MM.1S (cell line): Measurements from ENCODE around the gene PHF21B.

Source experiments
- EZH2 ChIP-seq: fragments of 300-600 bp; sonication (generic); optimal IDR thresholded peaks from 2 replicates; pipeline ENCODE3; 2017; ENCODE audit warnings: low read depth, mild to moderate bottlenecking, antibody characterized with exemption, low read length, mixed read lengths
- TF ChIP-seq, protein P1 (sequence below): fragments of 300-600 bp; sonication (generic); IDR thresholded peaks from 2 replicates; pipeline ENCODE4 v1.5.1; 2016; ENCODE audit warnings: antibody characterized with exemption, low read length, mixed read lengths

DNA sequence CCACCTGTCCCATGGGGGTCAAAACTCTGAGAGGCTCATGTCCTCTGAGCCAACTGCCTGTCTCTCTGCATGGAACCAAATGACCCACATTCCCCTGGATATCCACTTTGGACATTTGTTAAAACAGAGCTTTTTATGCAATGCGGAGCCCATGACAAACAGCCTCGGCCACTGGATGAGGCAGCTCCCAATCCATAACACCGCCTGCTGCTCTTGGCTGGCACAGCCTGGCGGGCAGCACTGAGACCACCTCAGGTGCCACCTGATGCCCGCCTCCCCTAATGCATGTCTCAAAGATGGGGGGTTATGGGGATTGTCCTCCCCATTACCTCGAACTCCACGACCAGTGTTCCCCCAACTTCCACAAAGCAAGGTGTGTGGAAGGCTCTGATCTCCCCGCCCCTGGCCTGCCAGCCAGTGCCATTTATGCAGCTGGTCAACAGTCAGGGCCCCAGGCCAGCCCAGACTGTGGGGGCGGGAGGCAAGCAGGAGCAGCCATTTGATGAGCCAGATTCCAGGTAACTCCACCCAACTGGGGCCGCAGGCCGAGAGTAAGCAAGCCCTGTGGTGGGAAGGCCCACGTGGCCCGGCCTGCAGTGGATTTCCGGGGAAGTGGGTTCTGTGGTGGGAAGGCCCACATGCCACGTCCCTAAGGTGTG lies 84.2 kb downstream of the PHF21B start:
- no peak for TF ChIP-seq EZH2
- TF ChIP-seq, protein P1, sequence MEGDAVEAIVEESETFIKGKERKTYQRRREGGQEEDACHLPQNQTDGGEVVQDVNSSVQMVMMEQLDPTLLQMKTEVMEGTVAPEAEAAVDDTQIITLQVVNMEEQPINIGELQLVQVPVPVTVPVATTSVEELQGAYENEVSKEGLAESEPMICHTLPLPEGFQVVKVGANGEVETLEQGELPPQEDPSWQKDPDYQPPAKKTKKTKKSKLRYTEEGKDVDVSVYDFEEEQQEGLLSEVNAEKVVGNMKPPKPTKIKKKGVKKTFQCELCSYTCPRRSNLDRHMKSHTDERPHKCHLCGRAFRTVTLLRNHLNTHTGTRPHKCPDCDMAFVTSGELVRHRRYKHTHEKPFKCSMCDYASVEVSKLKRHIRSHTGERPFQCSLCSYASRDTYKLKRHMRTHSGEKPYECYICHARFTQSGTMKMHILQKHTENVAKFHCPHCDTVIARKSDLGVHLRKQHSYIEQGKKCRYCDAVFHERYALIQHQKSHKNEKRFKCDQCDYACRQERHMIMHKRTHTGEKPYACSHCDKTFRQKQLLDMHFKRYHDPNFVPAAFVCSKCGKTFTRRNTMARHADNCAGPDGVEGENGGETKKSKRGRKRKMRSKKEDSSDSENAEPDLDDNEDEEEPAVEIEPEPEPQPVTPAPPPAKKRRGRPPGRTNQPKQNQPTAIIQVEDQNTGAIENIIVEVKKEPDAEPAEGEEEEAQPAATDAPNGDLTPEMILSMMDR = no peak
